T-helper 1 cell treated with Interleukin-12 subunit alpha and Interleukin-12 subunit beta and Interleukin-4 antibody, amounts not matched to agents 30 ng/mL and 1 ng/mL, for 36 hours (primary cell): ENCODE data around the gene MARCHF10. TPM values are rescaled to one million over a fixed set of nuclear protein-coding genes. Genes with fewer than 3 reads are reported as not detected.

Experiments
- intact Hi-C: fragments of 100-400 bp; cut with micrococcal nuclease; formaldehyde crosslinking; loops from one replicate; pipeline ENCODE4 v1.15.1; 2024
- total RNA-seq: library from RNA; stranded (reverse); gene quantifications from 2 replicates; pipeline ENCODE4 v1.2.3, GENCODE V29; 2022

The MARCHF10 gene
- total RNA-seq, 1 donor from 2014 or later, result not detected

DNA sequence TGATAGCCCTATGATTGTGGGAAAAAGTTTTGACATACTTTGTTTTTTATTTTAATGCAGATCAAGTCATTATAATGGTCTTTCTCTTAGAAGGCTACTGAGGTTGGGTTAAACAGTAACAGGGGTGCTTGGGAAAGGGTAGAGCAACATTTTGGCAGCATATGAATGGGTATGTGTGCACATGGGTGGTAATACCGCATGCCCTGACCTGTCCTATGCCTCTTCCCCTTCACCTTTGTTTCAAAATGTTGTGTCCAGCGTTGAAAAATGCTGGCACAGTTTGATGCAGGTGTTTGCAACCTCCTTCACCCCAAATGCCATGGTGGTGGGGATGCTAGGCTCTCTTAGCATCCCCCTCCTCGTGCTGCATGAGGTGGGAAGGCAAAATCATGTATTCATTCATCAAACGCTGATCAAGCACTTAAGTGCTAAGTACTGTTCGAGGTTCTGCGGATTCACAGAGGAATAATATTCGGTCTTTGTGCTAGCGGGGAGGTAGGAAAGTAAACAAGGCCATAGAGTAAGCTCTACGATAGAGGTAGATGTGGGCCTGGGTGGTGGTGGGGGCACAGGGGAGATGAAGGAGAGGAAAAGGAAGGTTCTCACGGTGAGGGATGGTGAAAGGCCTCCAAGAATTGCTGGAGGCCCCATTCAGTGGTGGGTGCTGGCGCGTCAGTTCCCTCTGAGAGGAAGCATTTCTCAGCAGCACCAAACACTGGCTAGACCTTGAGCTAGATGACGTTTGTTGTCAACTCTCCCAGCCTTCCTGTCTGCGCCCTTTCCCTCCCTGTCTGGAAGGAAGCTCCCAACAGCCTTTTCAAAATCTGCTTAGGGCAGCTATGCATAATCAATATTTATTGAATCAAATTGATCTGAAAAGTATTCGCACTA lies 13.3 kb upstream of the MARCHF10 start:
- intact Hi-C loops, result no loop called here

DNA sequence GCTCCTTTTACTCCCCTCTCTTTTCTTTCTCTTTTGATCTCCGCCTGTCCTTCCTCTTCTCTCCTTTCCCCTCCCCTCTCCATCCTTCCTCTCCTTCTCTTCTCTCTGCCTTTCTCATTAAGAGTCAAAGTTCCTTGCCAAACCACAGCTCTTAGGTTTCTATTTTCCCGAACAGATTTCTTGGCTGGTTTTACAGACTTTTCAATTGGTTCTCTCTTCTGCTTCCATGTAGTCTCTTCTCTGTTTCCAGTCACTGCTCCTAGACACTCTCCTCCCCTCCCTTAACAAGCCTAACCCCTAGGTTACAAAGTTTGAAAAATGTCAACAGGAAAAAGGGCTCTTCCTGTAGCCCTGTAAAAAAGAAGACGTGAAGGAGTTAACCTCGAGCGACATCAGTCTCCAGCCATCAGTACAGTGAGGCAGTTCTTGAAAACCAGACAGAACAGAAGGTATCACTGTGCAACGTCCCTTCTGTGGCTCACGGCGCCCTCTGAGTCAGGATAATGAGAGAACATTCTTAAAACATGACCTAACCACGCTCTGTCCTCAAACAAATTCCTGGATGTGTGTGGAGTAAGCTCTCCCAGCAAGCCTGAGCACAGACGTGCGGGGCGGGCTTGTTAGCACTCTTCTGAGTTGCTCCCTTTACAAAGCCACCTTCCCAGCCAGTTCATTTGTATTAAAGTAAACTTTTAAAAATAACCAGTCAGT lies 11.6 kb upstream of the MARCHF10 start:
- intact Hi-C loops, result no loop called here

GRCh38 chr17:62818526-62818925 lies 10.4 kb upstream of the MARCHF10 start:
- intact Hi-C loops, result no loop called here

DNA sequence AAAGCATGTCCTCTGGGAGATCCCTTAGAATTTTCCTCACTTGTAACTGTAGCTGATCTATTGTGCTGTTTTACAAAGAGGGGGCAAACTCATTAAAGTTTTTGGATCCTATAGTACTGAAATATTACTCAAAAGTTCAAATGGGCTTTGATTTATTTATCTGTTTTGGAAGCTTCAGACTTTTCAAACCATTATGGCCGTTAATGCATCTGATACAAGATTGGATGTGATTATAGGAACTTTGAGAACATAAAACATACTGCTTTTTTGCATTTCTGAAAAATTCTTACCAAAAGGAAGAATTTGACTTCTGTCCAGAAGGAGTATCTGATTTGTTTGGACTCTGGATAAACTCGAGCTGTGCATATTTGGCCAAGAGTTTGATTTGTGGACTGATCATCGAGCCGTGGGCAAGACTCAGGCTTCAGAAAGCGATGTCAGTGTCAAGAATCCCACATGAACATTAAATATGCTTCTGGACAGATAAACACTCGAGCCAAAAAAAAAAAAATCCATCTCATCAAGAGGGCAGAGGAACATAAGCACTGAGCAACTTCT lies 8.2 kb upstream of the MARCHF10 start:
- intact Hi-C loops, result no loop called here

DNA sequence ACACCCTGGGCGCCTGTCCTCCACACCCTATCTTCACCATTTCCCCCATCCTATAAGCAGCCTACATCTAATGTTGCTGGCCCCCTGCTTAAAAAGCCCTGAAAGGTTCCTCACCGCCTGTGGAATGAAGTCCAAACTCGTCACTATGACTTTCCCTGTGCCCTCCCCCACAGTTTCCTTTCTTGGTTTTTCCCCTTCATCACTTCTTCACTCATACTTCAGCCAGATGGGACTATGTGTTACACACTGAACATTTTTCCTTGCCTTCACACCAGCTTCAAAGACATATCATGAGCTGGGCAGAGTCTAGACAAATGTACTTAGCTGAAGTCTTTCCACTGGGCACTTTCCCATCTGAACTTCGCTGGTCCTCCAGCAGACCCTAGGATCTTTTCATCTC lies 1.5 kb upstream of the MARCHF10 start:
- intact Hi-C loops, result no loop called here

DNA sequence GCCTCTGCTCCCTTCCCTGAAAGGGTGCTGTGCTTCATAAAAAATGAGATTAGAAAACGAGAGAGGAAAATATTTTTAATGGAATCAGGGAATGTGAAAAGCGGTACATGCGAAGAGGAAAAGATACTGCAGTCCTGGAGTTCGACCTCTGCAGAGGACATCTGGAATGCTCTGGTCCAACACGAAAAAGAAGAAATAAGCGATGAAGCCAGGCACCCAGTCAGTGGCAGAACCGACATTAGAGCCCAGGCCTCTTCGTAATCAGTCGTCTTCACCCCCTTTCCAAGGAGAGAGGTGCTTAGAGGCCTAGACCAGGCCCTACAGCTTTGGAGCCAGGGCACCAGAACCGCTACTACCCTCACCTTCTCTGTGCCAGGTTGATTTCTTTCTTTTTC lies 459 bp upstream of the MARCHF10 start:
- intact Hi-C loops, result no loop called here

DNA sequence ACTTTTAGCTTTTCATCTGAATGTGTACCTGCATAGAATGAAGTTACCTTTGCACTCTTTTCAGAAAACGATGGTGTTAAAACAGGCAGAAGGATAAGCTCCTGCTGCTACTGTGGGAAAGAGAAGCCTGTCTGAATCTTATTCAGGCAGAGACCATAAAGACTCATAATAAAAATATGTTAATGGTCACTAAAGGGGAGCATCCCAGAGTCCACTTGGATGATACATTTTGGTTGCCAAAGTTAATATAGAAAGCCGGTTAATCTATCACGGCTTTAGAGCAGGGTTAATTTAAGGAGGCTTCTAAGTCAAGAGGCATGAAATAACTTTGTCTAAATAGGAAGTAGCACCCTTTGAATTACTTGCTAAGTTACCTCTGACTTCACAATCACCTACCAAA lies 2.9 kb downstream of the MARCHF10 start:
- intact Hi-C loops, result no loop called here

- intact Hi-C loops, result no loop called here
These were observed 3.3 kb downstream of the MARCHF10 start for GRCh38 chr17:62804822-62805221.

DNA sequence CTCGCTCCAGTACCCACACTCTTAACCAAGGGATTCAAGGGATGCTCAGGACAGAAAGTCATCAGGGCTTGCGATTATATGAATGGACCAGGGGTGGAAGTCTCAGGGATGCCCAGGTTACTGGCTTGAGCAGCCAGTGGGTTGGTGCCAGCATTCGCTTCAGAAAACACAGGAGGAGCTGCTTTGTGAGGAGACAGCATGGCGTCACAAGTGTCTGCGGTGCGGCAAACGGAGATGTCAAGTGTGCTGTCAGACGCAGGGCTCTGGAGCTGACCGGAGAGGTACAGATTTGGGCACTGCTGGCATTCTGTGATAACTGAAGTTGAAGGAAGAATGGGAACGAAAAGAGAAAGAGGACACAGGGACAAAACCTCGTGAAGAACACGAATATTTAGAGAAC lies 4.1 kb downstream of the MARCHF10 start:
- intact Hi-C loops, result no loop called here

DNA sequence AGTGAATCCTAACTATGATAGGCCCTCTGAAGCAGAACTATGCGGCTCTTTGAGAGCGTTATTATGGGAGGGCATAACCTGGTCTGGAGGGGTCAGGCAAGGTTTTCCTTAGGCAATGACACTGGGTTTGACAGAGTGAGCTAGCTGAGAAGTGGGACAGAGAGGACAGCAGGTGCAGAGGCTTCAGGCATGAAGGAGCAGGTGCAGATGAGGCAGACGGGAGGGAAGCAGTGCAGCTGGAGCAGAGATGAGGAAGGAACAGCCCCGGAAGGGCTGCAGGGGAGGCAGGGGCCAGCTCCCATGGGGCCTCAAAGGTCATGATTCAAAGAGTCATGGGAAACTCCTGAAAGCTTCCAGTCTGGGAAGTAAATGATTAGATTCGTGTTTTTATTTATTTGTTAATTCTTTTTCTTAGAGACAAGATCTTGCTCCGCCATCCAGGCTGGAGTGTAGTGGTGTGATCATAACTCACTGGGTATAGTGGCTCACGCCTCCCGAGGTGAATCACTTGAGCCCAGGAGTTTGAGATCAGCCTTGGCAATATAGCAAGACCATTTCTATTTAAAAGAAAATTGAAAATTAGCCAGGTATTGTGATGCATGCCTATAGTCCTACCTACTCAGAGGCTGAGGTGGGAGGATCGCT lies 5.4 kb downstream of the MARCHF10 start:
- intact Hi-C loops, result no loop called here

DNA sequence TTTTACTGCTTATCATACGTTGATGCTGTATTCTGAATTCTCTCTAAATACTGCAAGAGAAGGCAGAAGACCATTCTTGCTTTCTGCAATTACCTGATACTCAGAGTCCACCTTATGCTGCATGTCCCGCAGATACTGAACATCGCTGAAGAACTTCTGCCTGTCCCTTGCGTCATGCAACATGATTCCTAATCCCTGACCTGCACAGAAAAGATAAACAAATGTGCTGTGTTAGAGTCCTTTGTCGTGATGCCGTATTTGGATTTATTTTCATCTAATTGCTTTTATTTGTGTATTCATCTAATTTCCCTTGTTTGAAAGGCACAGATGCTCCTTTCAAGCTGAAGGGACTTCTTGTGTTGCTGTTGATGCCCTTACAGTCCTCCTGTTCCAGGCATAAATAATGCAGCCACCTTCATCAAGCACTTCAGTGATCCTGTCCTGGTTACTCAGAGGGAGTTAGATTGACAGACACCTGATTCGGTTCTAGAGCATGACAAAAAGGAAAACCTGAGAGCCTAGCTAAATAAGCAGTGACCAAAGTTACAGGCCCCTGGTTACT lies 6.5 kb downstream of the MARCHF10 start:
- intact Hi-C loops, result no loop called here

DNA sequence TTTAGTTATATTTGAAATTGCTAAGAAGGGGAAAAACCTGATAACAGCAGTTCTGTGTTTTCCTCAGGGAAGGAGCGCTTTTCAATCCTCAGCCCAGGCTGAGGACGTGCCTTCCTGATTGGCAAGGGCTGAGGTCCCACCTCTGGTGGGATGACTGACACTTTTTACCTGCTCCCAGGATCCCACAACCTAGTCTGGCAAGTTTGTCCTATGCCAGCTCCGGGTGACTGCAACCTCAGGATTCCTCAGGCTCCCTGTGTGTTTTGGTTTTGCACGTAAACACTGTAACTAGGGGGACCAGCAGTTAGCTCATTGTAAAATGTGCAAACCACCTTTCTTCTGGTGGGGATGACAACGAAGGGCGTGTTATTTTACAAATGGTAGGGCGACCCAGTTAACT lies 7.5 kb downstream of the MARCHF10 start:
- intact Hi-C loops, result no loop called here

GRCh38 chr17:62797959-62798358 lies 10.2 kb downstream of the MARCHF10 start:
- intact Hi-C loops, result no loop called here

DNA sequence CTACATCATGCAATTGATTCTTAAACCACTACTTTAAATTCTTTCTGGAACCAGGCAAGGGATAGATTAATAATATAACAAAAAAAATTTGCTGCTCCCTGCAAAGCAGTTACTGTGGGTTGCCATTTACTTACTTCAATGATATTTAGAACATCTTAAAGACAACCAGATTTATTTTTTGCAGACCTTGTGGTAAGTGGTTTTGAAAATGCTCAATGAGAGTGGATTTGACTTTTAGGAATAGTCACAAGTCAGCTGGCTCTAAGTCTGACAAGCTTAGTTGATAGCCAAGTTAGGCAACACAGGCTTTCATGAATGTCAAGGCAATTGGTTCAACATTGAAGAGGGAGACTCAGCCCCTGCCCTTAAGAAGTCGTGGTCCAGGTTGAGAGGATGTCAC lies 11.8 kb downstream of the MARCHF10 start:
- intact Hi-C loops, result no loop called here

- intact Hi-C loops, result no loop called here
These were observed 13.5 kb downstream of the MARCHF10 start for GRCh38 chr17:62794666-62794971.

- intact Hi-C loops, result no loop called here
These were observed 14.0 kb downstream of the MARCHF10 start for GRCh38 chr17:62793919-62794665.

- intact Hi-C loops, result no loop called here
These were observed 15.7 kb downstream of the MARCHF10 start for GRCh38 chr17:62792447-62792800.

GRCh38 chr17:62791767-62792446 lies 16.2 kb downstream of the MARCHF10 start:
- intact Hi-C loops, result no loop called here

DNA sequence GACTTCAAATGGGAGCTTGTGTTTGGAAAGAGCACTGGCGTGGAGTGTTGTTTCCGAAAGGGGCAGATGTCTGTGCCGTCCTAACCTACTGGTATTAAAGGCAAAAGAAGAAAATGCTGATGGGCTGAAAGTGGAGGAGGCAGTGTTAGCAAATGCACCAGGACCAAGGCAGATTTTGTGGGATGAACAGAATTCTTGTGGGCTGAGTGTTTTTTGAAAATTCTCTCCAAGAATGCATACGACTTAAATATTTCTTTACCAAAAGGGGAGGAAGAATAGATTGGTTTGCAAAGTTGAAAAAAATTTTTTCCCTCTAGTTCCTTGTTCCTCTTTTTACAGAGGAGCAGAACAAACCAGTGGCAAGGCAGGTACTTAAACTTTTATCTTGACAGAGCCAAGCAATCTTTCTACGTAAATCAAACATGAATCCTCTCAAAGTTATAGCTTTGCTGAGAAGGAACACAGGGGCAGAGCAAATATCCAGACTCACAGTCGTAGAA lies 16.8 kb downstream of the MARCHF10 start:
- intact Hi-C loops, result no loop called here

- intact Hi-C loops, result no loop called here
These were observed 17.5 kb downstream of the MARCHF10 start for GRCh38 chr17:62790564-62790986.
